K562 (cell line): Measurements from ENCODE around the gene CEP192. TPM values are rescaled to one million over a fixed set of nuclear protein-coding genes. Genes with fewer than 3 reads are reported as not detected.

Experiments
- ATAC-seq: fragments of 200-7000 bp; cut with Tn5 transposase; 3 replicates; pipeline ENCODE4 v1.9.1; 2020; ENCODE audit warnings: moderate library complexity
- BruUV-seq: library from RNA; stranded (reverse); fragments of 400-500 nt; replicated peaks from 2 replicates; lab custom pipeline; 2021; lab: Mats Ljungman, UMichigan
- CTCF ChIA-PET: fragments of 300-600 bp; formaldehyde crosslinking; extraction: SDS; loops from one replicate; lab custom pipeline; 2021; ENCODE audit warnings: low intra/inter-chr PET ratio; lab: Yijun Ruan, JAX
- POLR2A ChIA-PET: fragments of 300-600, 350-650 bp; sonication (Branson Sonifier 250); formaldehyde crosslinking; extraction: SDS; loops from one replicate; lab custom pipeline; 2021; ENCODE audit warnings: antibody characterized with exemption, inconsistent platforms; lab: Yijun Ruan, JAX
- DNase-seq, 4 experiments: peaks; one replicate each; pipeline versions ENCODE4 v3.0.0 to v3.0.0-alpha.2; 2011 to 2018; ENCODE audit warnings: low spot score in 3 of 4, mixed read lengths in 3 of 4; ENCODE audit errors: extremely low read depth in 1 of 4
- FAIRE-seq: peaks from 2 replicates; lab custom pipeline; 2011; peaks lifted over from hg19 to GRCh38; lab: Jason Lieb, UNC
- H2AFZ ChIP-seq: 2 replicates; pipeline ENCODE4 v1.6.0; 2011; ENCODE audit warnings: low read depth, low read length, control low read depth, inconsistent platforms
- H3K27ac ChIP-seq: fragments of 200-600 bp; 3 replicates; pipeline ENCODE4 v1.8.0; 2011; ENCODE audit warnings: low read depth, mild to moderate bottlenecking, control low read depth, inconsistent platforms, low read length, moderate library complexity, mixed read lengths; ENCODE audit errors: extremely low read depth
- H3K27me3 ChIP-seq, 2 experiments: fragments of 300-600 bp in 1 of 2; 2 replicates in 1 of 2; 3 replicates in 1 of 2; pipeline versions ENCODE4 v1.6.0 to v1.8.0; 2011; ENCODE audit warnings: inconsistent platforms in 2 of 2, low read length in 2 of 2, mild to moderate bottlenecking in 1 of 2, mixed read lengths in 1 of 2, moderate library complexity in 1 of 2; ENCODE audit not compliant: control insufficient read depth in 2 of 2, insufficient read depth in 2 of 2
- H3K36me3 ChIP-seq: fragments of 300-600 bp; 3 replicates; pipeline ENCODE4 v1.8.0; 2011; ENCODE audit warnings: mild to moderate bottlenecking, low read length, inconsistent platforms; ENCODE audit not compliant: control insufficient read depth, insufficient read depth
- H3K4me1 ChIP-seq, 2 experiments: fragments of 200-600 bp in 1 of 2; replicated peaks in 1 of 2; 2 replicates in 1 of 2; 3 replicates in 1 of 2; pipeline versions ENCODE4 v1.5.1 to v1.8.0; 2011; ENCODE audit warnings: inconsistent platforms in 2 of 2, low read length in 2 of 2, mild to moderate bottlenecking in 1 of 2, mixed read lengths in 1 of 2, moderate library complexity in 1 of 2; ENCODE audit not compliant: control insufficient read depth in 2 of 2, insufficient read depth in 2 of 2
- H3K4me2 ChIP-seq: 2 replicates; pipeline ENCODE4 v1.6.1; 2011; ENCODE audit warnings: low read length, control low read depth, inconsistent platforms, mixed read lengths; ENCODE audit not compliant: insufficient read depth
- H3K4me3 ChIP-seq: fragments of 200-600 bp; sonication (generic), shearing (Covaris generic); 2 replicates; pipeline ENCODE4 v1.5.1; 2016; ENCODE audit warnings: control low read depth, inconsistent platforms
- H3K79me2 ChIP-seq: fragments of 200-600 bp; 3 replicates; pipeline ENCODE4 v1.8.0; 2011; ENCODE audit warnings: low read length, inconsistent platforms; ENCODE audit not compliant: control insufficient read depth, insufficient read depth
- H3K9ac ChIP-seq, 2 experiments: 2 replicates each; pipeline versions ENCODE4 v1.6.0 to v1.6.1; 2011; ENCODE audit warnings: low read depth in 2 of 2, low read length in 2 of 2, control low read depth in 1 of 2, inconsistent platforms in 1 of 2, mild to moderate bottlenecking in 1 of 2, mixed read lengths in 1 of 2; ENCODE audit not compliant: insufficient read depth in 1 of 2
- H3K9me1 ChIP-seq: one replicate; pipeline ENCODE4 v1.6.0; 2011; ENCODE audit warnings: inconsistent platforms, mild to moderate bottlenecking, low read length, moderate library complexity; ENCODE audit not compliant: control insufficient read depth, insufficient read depth
- H3K9me3 ChIP-seq: replicated peaks from 2 replicates; pipeline ENCODE4 v1.5.1; 2011; ENCODE audit warnings: low read depth, low read length, inconsistent platforms; ENCODE audit not compliant: control insufficient read depth, insufficient read depth
- H4K20me1 ChIP-seq: replicated peaks from 2 replicates; pipeline ENCODE4 v1.6.1; 2011; ENCODE audit warnings: low read length, inconsistent platforms, mixed read lengths; ENCODE audit not compliant: control insufficient read depth, insufficient read depth
- CBFA2T2 ChIP-seq: fragments of 450-650 bp; conservative IDR thresholded peaks from 2 replicates; pipeline ENCODE4 v1.6.1; 2017; ENCODE audit warnings: mild to moderate bottlenecking
- CEBPG ChIP-seq, 3 experiments: fragments of 200-800 bp in 1 of 3; sonication (Bioruptor generic) in 1 of 3; sonication (generic) in 1 of 3; formaldehyde crosslinking in 1 of 3; IDR thresholded peaks in 2 of 3; conservative IDR thresholded peaks in 1 of 3; 2 replicates each; pipeline versions ENCODE4 v1.6.1 to v1.8.0; 2016 to 2022; ENCODE audit warnings: missing compliant biosample characterization in 2 of 3, missing genetic modification characterization in 2 of 3, mild to moderate bottlenecking in 1 of 3, missing genetic modification reagents in 1 of 3
- CREB3 ChIP-seq: fragments of 450-650 bp; conservative IDR thresholded peaks from 2 replicates; pipeline ENCODE4 v1.6.1; 2016; ENCODE audit warnings: missing genetic modification characterization, low read depth, mild to moderate bottlenecking, missing compliant biosample characterization, moderate library complexity
- EP300 ChIP-seq: IDR thresholded peaks from 2 replicates; pipeline ENCODE4 v1.6.1; 2012; ENCODE audit warnings: low read length, improper control_type of control experiment
- MCM7 ChIP-seq, 2 experiments: fragments of 450-650 bp; IDR thresholded peaks; 2 replicates each; pipeline ENCODE4 v1.6.1; 2016 to 2018
- PREB ChIP-seq: sonication (generic); formaldehyde crosslinking; IDR thresholded peaks from 2 replicates; pipeline ENCODE4 v1.8.1; 2023; ENCODE audit warnings: mild to moderate bottlenecking, missing genetic modification reagents
- PTBP1 ChIP-seq: fragments of 200-400 bp; formaldehyde crosslinking; IDR thresholded peaks from 2 replicates; pipeline ENCODE4 v1.6.1; 2017; ENCODE audit warnings: low read depth, low read length
- WGBS: fragments of 100-300 bp; shearing (Covaris generic); methylation state at CpG from one replicate; pipeline ENCODE4 v1.1.6; 2016; ENCODE audit warnings: low coverage, mixed read lengths; ENCODE audit not compliant: insufficient coverage; ENCODE audit errors: missing lambda C conversion rate; 5-methylcytosine and 5-hydroxymethylcytosine counted together
- in situ Hi-C: fragments of 300-500 bp; cut with MboI; formaldehyde crosslinking; loops from 4 replicates; pipeline ENCODE4 v1.15.0; 2018; ENCODE audit warnings: inconsistent platforms, mixed read lengths
- intact Hi-C: fragments of 100-400 bp; cut with micrococcal nuclease; formaldehyde crosslinking; loops from 2 replicates; pipeline ENCODE4 v1.14.2; 2022
- polyA plus RNA-seq, 8 experiments: library from polyadenylated mRNA; depleted of rRNA in 4 of 8; stranded (reverse) in 5 of 8; unstranded in 3 of 8; fragments of >200 nt; fragmentation: Nextera tagmentation in 2 of 8; fragmentation: Illumina TruSeq in 1 of 8; extraction: Ambion mirVana in 2 of 8; extraction: Trizol in 1 of 8; gene quantifications; 2 replicates each; pipeline versions ENCODE4 v1.2.1 to v1.2.3, GENCODE V29; 2011 to 2014; ENCODE audit warnings: inconsistent platforms in 1 of 8, missing spikeins in 1 of 8
- total RNA-seq, 7 experiments: library from RNA; depleted of rRNA in 6 of 7; stranded (reverse); fragments of >200 nt in 6 of 7; fragmentation: Illumina TruSeq in 2 of 7; extraction: Trizol in 2 of 7; gene quantifications; 2 replicates each; pipeline versions ENCODE4 v1.2.1 to v1.2.3, GENCODE V29; 2011 to 2021; ENCODE audit warnings: low replicate concordance in 1 of 7

CEP192 gene
- total and polyA plus RNA-seq, 9 of the 15 experiments (the other 6 are each of a cell fraction or from before 2014, with no cell fraction given), result 14.4 to 54.4 (median 35.8) TPM

- CTCF ChIA-PET, result no interaction called here
Observed at GRCh38 chr18:13164406-13164805, 173.2 kb downstream of the CEP192 start.

More at GRCh38 chr18:13164406-13164805, 173.2 kb downstream of the CEP192 start:
- H3K27ac ChIP-seq, result no peak overlapping the region
- H3K9ac ChIP-seq, result no peak overlapping the region; a peak in 1 of 4 replicates
- no TSS peak for BruUV-seq
- POLR2A ChIA-PET, result no interaction called here
- no peak for TF ChIP-seq EP300
- TF ChIP-seq CEBPG (CRISPR knock-in tag; IDR thresholded peaks at IDR 0.05), result no peak
- no peak for TF ChIP-seq CEBPG (tag; conservative IDR thresholded peaks at IDR 0.05 in 1 of 2, IDR thresholded peaks at IDR 0.05 in 1 of 2)
- no peak for TF ChIP-seq MCM7 (IDR thresholded peaks at IDR 0.05)
- no peak for TF ChIP-seq PTBP1
- TF ChIP-seq CBFA2T2, result no peak
- TF ChIP-seq CREB3, result no peak
- TF ChIP-seq PREB, result no peak
- H3K4me3 ChIP-seq, result no peak overlapping the region
- H3K4me1 ChIP-seq, result no peaks in the 10 kb centered on the region; a peak in 1 of 5 replicates
- H3K36me3 ChIP-seq, result no peaks in the 10 kb centered on the region
- H3K79me2 ChIP-seq, result no peaks in the 10 kb centered on the region
- no peaks in the 10 kb centered on the region for H3K9me1 ChIP-seq
- ATAC-seq (no peak), FAIRE-seq (no peak), DNase-seq (peak in 1 of 4 experiments; percentile 4)
- no peaks in the 10 kb centered on the region for H3K9me3 ChIP-seq
- intact Hi-C loops, result loop anchor here (10.0 kb wide), 1 partner anchor 50 kb away; the partner anchor contains the start of gene LDLRAD4
- no peak overlapping the region for H3K4me2 ChIP-seq
- in situ Hi-C loops, result no loop called here
- no peaks in the 10 kb centered on the region; the same call in 1 of the 2 replicates for H4K20me1 ChIP-seq
- no peak overlapping the region for H2AFZ ChIP-seq
- 3% methylated on average over 13 of the region's 13 CpGs for WGBS
- peaks cover 18 to 44% of the 10 kb centered on the region in 2 experiments for H3K27me3 ChIP-seq
